GM21367 (cell line): ENCODE results near the gene GSG1L.

Source experiments
- ATAC-seq: cut with Tn5 transposase; IDR thresholded peaks from one replicate; pipeline ENCODE4 v1.9.1; 2021; ENCODE audit not compliant: unreplicated experiment

GSG1L gene

GRCh38 chr16:27779641-27780164, 283.8 kb downstream of the GSG1L start:
- no peak for ATAC-seq

- no peak for ATAC-seq
Measured at GRCh38 chr16:27778926-27779570, 284.5 kb downstream of the GSG1L start.

GRCh38 chr16:27778171-27778925, 285.2 kb downstream of the GSG1L start:
- ATAC-seq = no peak

GRCh38 chr16:27777527-27777926, 286.0 kb downstream of the GSG1L start:
- no peak for ATAC-seq

GRCh38 chr16:27776556-27777225, 286.8 kb downstream of the GSG1L start:
- ATAC-seq = no peak

GRCh38 chr16:27775254-27775653, 288.3 kb downstream of the GSG1L start:
- no peak for ATAC-seq

- no peak for ATAC-seq
Measured at GRCh38 chr16:27774779-27775178, 288.7 kb downstream of the GSG1L start.

- ATAC-seq = no peak
Measured at GRCh38 chr16:27773344-27773743, 290.2 kb downstream of the GSG1L start.

GRCh38 chr16:27772093-27772825, 291.3 kb downstream of the GSG1L start:
- ATAC-seq = no peak

GRCh38 chr16:27771201-27771910, 292.2 kb downstream of the GSG1L start:
- ATAC-seq = no peak

GRCh38 chr16:27770271-27771196, 293.0 kb downstream of the GSG1L start:
- ATAC-seq = no peak

GRCh38 chr16:27769561-27770255, 293.8 kb downstream of the GSG1L start:
- ATAC-seq = no peak

GRCh38 chr16:27768651-27769272, 294.8 kb downstream of the GSG1L start:
- ATAC-seq = no peak

- ATAC-seq = no peak
Measured at GRCh38 chr16:27767971-27768591, 295.4 kb downstream of the GSG1L start.

GRCh38 chr16:27767081-27767480, 296.4 kb downstream of the GSG1L start:
- no peak for ATAC-seq

GRCh38 chr16:27766236-27766925, 297.1 kb downstream of the GSG1L start:
- no peak for ATAC-seq
